HCT116 (cell line): Measurements from ENCODE around the gene CCL17. TPM values are rescaled to one million over a fixed set of nuclear protein-coding genes. Genes with fewer than 3 reads are reported as not detected.

ENCODE experiments used
- ATAC-seq: fragments of 200-7000 bp; cut with Tn5 transposase; 2 replicates; pipeline ENCODE4 v1.9.1; 2020; ENCODE audit warnings: mild to moderate bottlenecking, moderate library complexity
- BruUV-seq: library from RNA; stranded (reverse); fragments of 400-500 nt; replicated peaks from 2 replicates; lab custom pipeline; 2021; lab: Mats Ljungman, UMichigan
- CTCF ChIA-PET: fragments of 300-600 bp; sonication (Branson Sonifier 250); formaldehyde crosslinking; loops from one replicate; lab custom pipeline; 2021; ENCODE audit warnings: antibody characterized with exemption; lab: Charles Lee
- POLR2A ChIA-PET: fragments of 300-600, 350-600 bp; sonication (Branson Sonifier 250); formaldehyde crosslinking; loops from one replicate; lab custom pipeline; 2021; ENCODE audit warnings: antibody characterized with exemption; lab: Charles Lee
- RAD21 ChIA-PET, 2 experiments: fragments of 300-600 bp; sonication (Branson Sonifier 250); formaldehyde crosslinking; loops; one replicate each; lab custom pipeline; 2023; ENCODE audit warnings: low total read pairs in 2 of 2; ENCODE audit not compliant: uncharacterized antibody in 2 of 2, unreplicated experiment in 2 of 2, low non-redundant PET in 1 of 2; lab: Charles Lee
- DNase-seq: peaks from one replicate; pipeline ENCODE4 v3.0.0-alpha.2; 2010; ENCODE audit warnings: low read depth, low spot score
- H2AFZ ChIP-seq: fragments of 200-600 bp; shearing (Covaris generic), sonication (generic); 2 replicates; pipeline ENCODE4 v1.6.1; 2017; ENCODE audit warnings: low read depth, mixed run types, mixed read lengths, antibody characterized with exemption, low read length; ENCODE audit not compliant: poor library complexity, severe bottlenecking
- H3K27ac ChIP-seq: 2 replicates; pipeline ENCODE4 v1.5.1; 2012; ENCODE audit warnings: low read depth, low read length
- H3K27me3 ChIP-seq: fragments of 200-600 bp; sonication (generic); 2 replicates; pipeline ENCODE4 v1.6.1; 2016; ENCODE audit warnings: mixed run types, low read length, mixed read lengths; ENCODE audit not compliant: insufficient read depth
- H3K36me3 ChIP-seq, 2 experiments: fragments of 200-500 bp in 1 of 2; fragments of 200-600 bp in 1 of 2; sonication (Bioruptor generic) in 1 of 2; sonication (generic) in 1 of 2; 2 replicates each; pipeline versions ENCODE4 v1.5.1 to v1.6.1; 2014 to 2016; ENCODE audit warnings: low read length in 2 of 2, inconsistent platforms in 1 of 2, mixed read lengths in 1 of 2, mixed run types in 1 of 2; ENCODE audit not compliant: insufficient read depth in 2 of 2, control insufficient read depth in 1 of 2
- H3K4me1 ChIP-seq, 2 experiments: fragments of 200-600 bp in 1 of 2; sonication (generic) in 1 of 2; 2 replicates each; pipeline versions ENCODE4 v1.5.1 to v1.6.1; 2012 to 2017; ENCODE audit warnings: low read length in 2 of 2, inconsistent platforms in 1 of 2, mild to moderate bottlenecking in 1 of 2, mixed read lengths in 1 of 2, mixed run types in 1 of 2, moderate library complexity in 1 of 2; ENCODE audit not compliant: insufficient read depth in 2 of 2, control insufficient read depth in 1 of 2
- H3K4me2 ChIP-seq: fragments of 200-600 bp; sonication (generic); 2 replicates; pipeline ENCODE4 v1.6.1; 2017; ENCODE audit warnings: mixed run types, low read length, mixed read lengths
- H3K4me3 ChIP-seq, 2 experiments: fragments of 200-600 bp in 1 of 2; sonication (generic) in 1 of 2; replicated peaks in 1 of 2; 2 replicates each; pipeline ENCODE4 v1.5.1; 2011 to 2016; ENCODE audit warnings: low read length in 2 of 2, control low read depth in 1 of 2, low read depth in 1 of 2, mild to moderate bottlenecking in 1 of 2, mixed read lengths in 1 of 2, mixed run types in 1 of 2
- H3K79me2 ChIP-seq: fragments of 200-600 bp; sonication (generic); 2 replicates; pipeline ENCODE4 v1.6.1; 2017; ENCODE audit warnings: mild to moderate bottlenecking, mixed run types, low read length, moderate library complexity, mixed read lengths; ENCODE audit not compliant: insufficient read depth
- H3K9ac ChIP-seq: fragments of 200-600 bp; sonication (generic); 2 replicates; pipeline ENCODE4 v1.6.1; 2016; ENCODE audit warnings: low read length, mixed read lengths
- H3K9me2 ChIP-seq: fragments of 200-600 bp; sonication (generic), shearing (Covaris generic); 2 replicates; pipeline ENCODE4 v1.6.1; 2017; ENCODE audit warnings: mixed run types, mild to moderate bottlenecking, moderate library complexity; ENCODE audit not compliant: insufficient read depth
- H3K9me3 ChIP-seq, 2 experiments: fragments of 200-500 bp in 1 of 2; fragments of 200-600 bp in 1 of 2; sonication (Bioruptor generic) in 1 of 2; sonication (generic) in 1 of 2; 2 replicates each; pipeline ENCODE4 v1.6.1; 2014 to 2017; ENCODE audit warnings: low read length in 2 of 2, mixed read lengths in 2 of 2, inconsistent platforms in 1 of 2, low read depth in 1 of 2, mild to moderate bottlenecking in 1 of 2, mixed run types in 1 of 2, moderate library complexity in 1 of 2; ENCODE audit not compliant: control insufficient read depth in 1 of 2, insufficient read depth in 1 of 2
- H4K20me1 ChIP-seq: fragments of 200-600 bp; sonication (generic), shearing (Covaris generic); 2 replicates; pipeline ENCODE4 v1.6.1; 2017; ENCODE audit warnings: mixed run types, mild to moderate bottlenecking, moderate library complexity; ENCODE audit not compliant: insufficient read depth
- CBX3 ChIP-seq: IDR thresholded peaks from 2 replicates; pipeline ENCODE4 v1.6.1; 2012; ENCODE audit warnings: low read depth
- CEBPB ChIP-seq: IDR thresholded peaks from 2 replicates; pipeline ENCODE4 v1.6.1; 2012; ENCODE audit warnings: low read depth
- EGR1 ChIP-seq: IDR thresholded peaks from 2 replicates; pipeline ENCODE4 v1.6.1; 2012; ENCODE audit warnings: low read depth
- EZH2phosphoT487 ChIP-seq: fragments of 200-600 bp; IDR thresholded peaks from 2 replicates; pipeline ENCODE4 v1.6.1; 2018; ENCODE audit warnings: antibody characterized with exemption, borderline replicate concordance
- FOSL1 ChIP-seq: IDR thresholded peaks from 2 replicates; pipeline ENCODE4 v1.6.1; 2012; ENCODE audit warnings: low read depth
- JUND ChIP-seq: IDR thresholded peaks from 2 replicates; pipeline ENCODE4 v1.6.1; 2012
- POLR2A ChIP-seq: IDR thresholded peaks from 2 replicates; pipeline ENCODE4 v1.7.0; 2011; ENCODE audit warnings: borderline replicate concordance; ENCODE audit not compliant: insufficient read depth, insufficient read length; ENCODE audit errors: extremely low read depth
- POLR2AphosphoS5 ChIP-seq: IDR thresholded peaks from 2 replicates; pipeline ENCODE4 v1.6.1; 2011; ENCODE audit warnings: mild to moderate bottlenecking, low read depth, low read length, moderate library complexity
- SIN3A ChIP-seq: IDR thresholded peaks from 2 replicates; pipeline ENCODE4 v1.6.1; 2012; ENCODE audit warnings: low read depth
- SP1 ChIP-seq: IDR thresholded peaks from 2 replicates; pipeline ENCODE4 v1.6.1; 2012; ENCODE audit warnings: low read depth
- SRF ChIP-seq: IDR thresholded peaks from 2 replicates; pipeline ENCODE4 v1.6.1; 2012; ENCODE audit warnings: low read depth
- TCF7L2 ChIP-seq: IDR thresholded peaks from 2 replicates; pipeline ENCODE4 v1.7.0; 2011; ENCODE audit warnings: borderline replicate concordance, inconsistent platforms; ENCODE audit not compliant: insufficient read depth, insufficient read length; ENCODE audit errors: extremely low read depth
- YY1 ChIP-seq: IDR thresholded peaks from 2 replicates; pipeline ENCODE4 v1.6.1; 2011; ENCODE audit warnings: low read length, low read depth, moderate library complexity, mild to moderate bottlenecking; ENCODE audit not compliant: insufficient replicate concordance; ENCODE audit errors: extremely low read depth
- ZNF274 ChIP-seq: fragments of 200-500 bp; sonication (Bioruptor generic); IDR thresholded peaks from 2 replicates; pipeline ENCODE4 v1.6.1; 2014; ENCODE audit warnings: mild to moderate bottlenecking, low read depth, low read length, inconsistent platforms
- intact Hi-C: fragments of 100-400 bp; cut with micrococcal nuclease; formaldehyde crosslinking; loops from 2 replicates; pipeline ENCODE4 v1.10.0; 2022
- total RNA-seq: library from RNA; stranded (reverse); gene quantifications from one replicate; pipeline ENCODE4 v1.2.1, GENCODE V29; 2021; ENCODE audit not compliant: unreplicated experiment
- TF ChIP-seq, protein P1 (sequence below): IDR thresholded peaks from 2 replicates; pipeline ENCODE4 v1.6.1; 2012
- TF ChIP-seq, protein P2 (sequence below): IDR thresholded peaks from 2 replicates; pipeline ENCODE4 v1.6.1; 2012; ENCODE audit warnings: low read depth
- TF ChIP-seq, protein P3 (sequence below), 3 experiments: fragments of 200-600 bp in 1 of 3; sonication (generic) in 1 of 3; IDR thresholded peaks in 2 of 3; conservative IDR thresholded peaks in 1 of 3; 2 replicates each; pipeline ENCODE4 v1.5.1; 2012 to 2017; ENCODE audit warnings: low read depth in 2 of 3, low read length in 2 of 3, antibody characterized with exemption in 1 of 3, borderline replicate concordance in 1 of 3, control low read depth in 1 of 3, mild to moderate bottlenecking in 1 of 3, mixed read lengths in 1 of 3, mixed run types in 1 of 3, moderate library complexity in 1 of 3; ENCODE audit not compliant: insufficient read depth in 1 of 3
- TF ChIP-seq, protein P4 (sequence below): IDR thresholded peaks from 2 replicates; pipeline ENCODE4 v1.6.1; 2011; ENCODE audit warnings: mild to moderate bottlenecking, low read length, moderate library complexity; ENCODE audit not compliant: insufficient replicate concordance; ENCODE audit errors: extremely low read depth
- TF ChIP-seq, protein P5 (sequence below): IDR thresholded peaks from 2 replicates; pipeline ENCODE4 v1.6.1; 2012

The CCL17 gene
- total RNA-seq, 1 experiment from 2014 or later, result not detected

DNA sequence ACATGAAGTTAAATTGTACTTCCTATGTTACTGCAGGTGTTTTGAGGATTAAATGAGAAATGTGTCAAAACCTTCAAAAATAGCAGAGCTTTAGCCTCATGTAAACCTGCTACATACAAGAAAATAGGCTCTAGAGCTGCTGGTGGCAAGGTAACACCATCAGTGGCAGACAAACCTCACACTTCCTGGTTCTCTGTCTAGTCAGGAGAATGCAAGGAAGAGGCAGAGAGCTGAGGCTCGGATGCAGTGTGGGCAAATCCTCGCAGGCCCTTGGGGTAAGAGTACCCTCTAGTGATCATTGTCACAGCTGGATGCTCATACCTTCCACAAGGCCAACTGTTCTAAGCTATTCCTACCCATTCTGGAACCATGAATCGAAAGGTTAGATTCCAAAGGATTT is 28.4 kb downstream of the CCL17 start:
- no peak for TF ChIP-seq YY1
- no peak for TF ChIP-seq ZNF274
- TF ChIP-seq SP1, result no peak
- TF ChIP-seq FOSL1, result no peak
- TF ChIP-seq, protein P1, sequence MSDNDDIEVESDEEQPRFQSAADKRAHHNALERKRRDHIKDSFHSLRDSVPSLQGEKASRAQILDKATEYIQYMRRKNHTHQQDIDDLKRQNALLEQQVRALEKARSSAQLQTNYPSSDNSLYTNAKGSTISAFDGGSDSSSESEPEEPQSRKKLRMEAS, result no peak
- TF ChIP-seq, protein P2, sequence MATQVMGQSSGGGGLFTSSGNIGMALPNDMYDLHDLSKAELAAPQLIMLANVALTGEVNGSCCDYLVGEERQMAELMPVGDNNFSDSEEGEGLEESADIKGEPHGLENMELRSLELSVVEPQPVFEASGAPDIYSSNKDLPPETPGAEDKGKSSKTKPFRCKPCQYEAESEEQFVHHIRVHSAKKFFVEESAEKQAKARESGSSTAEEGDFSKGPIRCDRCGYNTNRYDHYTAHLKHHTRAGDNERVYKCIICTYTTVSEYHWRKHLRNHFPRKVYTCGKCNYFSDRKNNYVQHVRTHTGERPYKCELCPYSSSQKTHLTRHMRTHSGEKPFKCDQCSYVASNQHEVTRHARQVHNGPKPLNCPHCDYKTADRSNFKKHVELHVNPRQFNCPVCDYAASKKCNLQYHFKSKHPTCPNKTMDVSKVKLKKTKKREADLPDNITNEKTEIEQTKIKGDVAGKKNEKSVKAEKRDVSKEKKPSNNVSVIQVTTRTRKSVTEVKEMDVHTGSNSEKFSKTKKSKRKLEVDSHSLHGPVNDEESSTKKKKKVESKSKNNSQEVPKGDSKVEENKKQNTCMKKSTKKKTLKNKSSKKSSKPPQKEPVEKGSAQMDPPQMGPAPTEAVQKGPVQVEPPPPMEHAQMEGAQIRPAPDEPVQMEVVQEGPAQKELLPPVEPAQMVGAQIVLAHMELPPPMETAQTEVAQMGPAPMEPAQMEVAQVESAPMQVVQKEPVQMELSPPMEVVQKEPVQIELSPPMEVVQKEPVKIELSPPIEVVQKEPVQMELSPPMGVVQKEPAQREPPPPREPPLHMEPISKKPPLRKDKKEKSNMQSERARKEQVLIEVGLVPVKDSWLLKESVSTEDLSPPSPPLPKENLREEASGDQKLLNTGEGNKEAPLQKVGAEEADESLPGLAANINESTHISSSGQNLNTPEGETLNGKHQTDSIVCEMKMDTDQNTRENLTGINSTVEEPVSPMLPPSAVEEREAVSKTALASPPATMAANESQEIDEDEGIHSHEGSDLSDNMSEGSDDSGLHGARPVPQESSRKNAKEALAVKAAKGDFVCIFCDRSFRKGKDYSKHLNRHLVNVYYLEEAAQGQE, result no peak
- TF ChIP-seq SRF, result no peak
- no peak for TF ChIP-seq EZH2phosphoT487
- TF ChIP-seq, protein P3, sequence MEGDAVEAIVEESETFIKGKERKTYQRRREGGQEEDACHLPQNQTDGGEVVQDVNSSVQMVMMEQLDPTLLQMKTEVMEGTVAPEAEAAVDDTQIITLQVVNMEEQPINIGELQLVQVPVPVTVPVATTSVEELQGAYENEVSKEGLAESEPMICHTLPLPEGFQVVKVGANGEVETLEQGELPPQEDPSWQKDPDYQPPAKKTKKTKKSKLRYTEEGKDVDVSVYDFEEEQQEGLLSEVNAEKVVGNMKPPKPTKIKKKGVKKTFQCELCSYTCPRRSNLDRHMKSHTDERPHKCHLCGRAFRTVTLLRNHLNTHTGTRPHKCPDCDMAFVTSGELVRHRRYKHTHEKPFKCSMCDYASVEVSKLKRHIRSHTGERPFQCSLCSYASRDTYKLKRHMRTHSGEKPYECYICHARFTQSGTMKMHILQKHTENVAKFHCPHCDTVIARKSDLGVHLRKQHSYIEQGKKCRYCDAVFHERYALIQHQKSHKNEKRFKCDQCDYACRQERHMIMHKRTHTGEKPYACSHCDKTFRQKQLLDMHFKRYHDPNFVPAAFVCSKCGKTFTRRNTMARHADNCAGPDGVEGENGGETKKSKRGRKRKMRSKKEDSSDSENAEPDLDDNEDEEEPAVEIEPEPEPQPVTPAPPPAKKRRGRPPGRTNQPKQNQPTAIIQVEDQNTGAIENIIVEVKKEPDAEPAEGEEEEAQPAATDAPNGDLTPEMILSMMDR (IDR thresholded peaks at IDR 0.05 in 2 of 3, conservative IDR thresholded peaks at IDR 0.05 in 1 of 3; ENCODE audit: borderline replicate concordance in 1 of 3, insufficient read depth in 1 of 3, low read depth in 2 of 3, low read length in 2 of 3), result no peak
- TF ChIP-seq, protein P4, sequence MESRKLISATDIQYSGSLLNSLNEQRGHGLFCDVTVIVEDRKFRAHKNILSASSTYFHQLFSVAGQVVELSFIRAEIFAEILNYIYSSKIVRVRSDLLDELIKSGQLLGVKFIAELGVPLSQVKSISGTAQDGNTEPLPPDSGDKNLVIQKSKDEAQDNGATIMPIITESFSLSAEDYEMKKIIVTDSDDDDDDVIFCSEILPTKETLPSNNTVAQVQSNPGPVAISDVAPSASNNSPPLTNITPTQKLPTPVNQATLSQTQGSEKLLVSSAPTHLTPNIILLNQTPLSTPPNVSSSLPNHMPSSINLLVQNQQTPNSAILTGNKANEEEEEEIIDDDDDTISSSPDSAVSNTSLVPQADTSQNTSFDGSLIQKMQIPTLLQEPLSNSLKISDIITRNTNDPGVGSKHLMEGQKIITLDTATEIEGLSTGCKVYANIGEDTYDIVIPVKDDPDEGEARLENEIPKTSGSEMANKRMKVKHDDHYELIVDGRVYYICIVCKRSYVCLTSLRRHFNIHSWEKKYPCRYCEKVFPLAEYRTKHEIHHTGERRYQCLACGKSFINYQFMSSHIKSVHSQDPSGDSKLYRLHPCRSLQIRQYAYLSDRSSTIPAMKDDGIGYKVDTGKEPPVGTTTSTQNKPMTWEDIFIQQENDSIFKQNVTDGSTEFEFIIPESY, result no peak
- no peak for TF ChIP-seq JUND
- TF ChIP-seq TCF7L2, result no peak
- TF ChIP-seq, protein P5, sequence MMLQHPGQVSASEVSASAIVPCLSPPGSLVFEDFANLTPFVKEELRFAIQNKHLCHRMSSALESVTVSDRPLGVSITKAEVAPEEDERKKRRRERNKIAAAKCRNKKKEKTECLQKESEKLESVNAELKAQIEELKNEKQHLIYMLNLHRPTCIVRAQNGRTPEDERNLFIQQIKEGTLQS, result no peak
- TF ChIP-seq POLR2A, result no peak
- TF ChIP-seq CBX3, result no peak
- TF ChIP-seq CEBPB, result no peak
- no peak for TF ChIP-seq EGR1
- no peak for TF ChIP-seq SIN3A
- TF ChIP-seq POLR2AphosphoS5, result no peak
- H3K79me2 ChIP-seq, result no peaks in the 10 kb centered on the region
- H4K20me1 ChIP-seq, result no peaks in the 10 kb centered on the region
- no peak overlapping the region for H3K9ac ChIP-seq
- ATAC-seq (no peak), DNase-seq (no peak)
- ChIA-PET CTCF (no interaction called here), POLR2A (no interaction called here), RAD21 (no interaction called here)
- no peak overlapping the region for H2AFZ ChIP-seq
- H3K9me2 ChIP-seq, result no peaks in the 10 kb centered on the region
- H3K4me3 ChIP-seq, result no peak overlapping the region
- H3K27me3 ChIP-seq, result no peaks in the 10 kb centered on the region
- peaks cover 72 to 73% of the 10 kb centered on the region in 2 experiments for H3K36me3 ChIP-seq
- H3K27ac ChIP-seq, result no peak overlapping the region
- no peaks in the 10 kb centered on the region for H3K9me3 ChIP-seq
- H3K4me1 ChIP-seq, result no peaks in the 10 kb centered on the region
- H3K4me2 ChIP-seq, result no peak overlapping the region
- intact Hi-C loops, result no loop called here
- no TSS peak for BruUV-seq
